ENCODE data around the gene PRKAG2.

The PRKAG2 gene

DNA sequence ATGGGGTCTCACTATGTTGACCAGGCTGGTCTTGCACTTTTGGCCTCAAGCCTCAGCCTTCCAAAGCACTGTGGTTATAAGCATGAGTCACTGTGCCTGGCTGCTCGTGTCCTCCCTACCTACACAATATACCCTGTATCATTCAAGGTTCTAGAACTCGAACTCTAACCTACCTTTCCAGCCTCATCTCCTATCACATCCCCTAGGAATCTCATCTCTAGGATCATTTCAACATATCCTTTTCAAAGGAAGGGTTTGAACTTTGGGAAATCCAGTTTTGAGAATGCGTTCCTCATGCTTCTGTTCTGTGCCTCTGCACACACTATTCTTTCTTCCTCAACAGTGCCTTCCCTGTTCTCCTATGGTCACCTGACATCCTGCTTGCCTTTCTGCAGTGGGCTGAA lies 269.4 kb downstream of the PRKAG2 start:
- Histone ChIP-seq H2AFZ (ENCODE audit: low read length) (no peak overlapping the region), H3K36me3 (ENCODE audit: insufficient read depth, low read length) (no peaks in the 10 kb centered on the region), H4K20me1 (ENCODE audit: insufficient read depth, low read length) (no peaks in the 10 kb centered on the region), H3K4me1 (ENCODE audit: insufficient read depth, low read length, severe bottlenecking) (no peaks in the 10 kb centered on the region), H3K9me2 (ENCODE audit: low read depth, low read length) (no peaks in the 10 kb centered on the region), H3K4me2 (ENCODE audit: low read length) (no peak overlapping the region), H3K4me3 (ENCODE audit: low read depth, low read length, poor library complexity, severe bottlenecking) (no peak overlapping the region), H3K27me3 (ENCODE audit: insufficient read depth, low read length) (peaks cover 2% of the 10 kb centered on the region; the same call in 1 of the 2 replicates), H3K9ac (ENCODE audit: low read length) (no peak overlapping the region), H3K79me2 (ENCODE audit: insufficient read depth, low read length) (no peaks in the 10 kb centered on the region), H3F3A (ENCODE audit: insufficient read depth, low read length) (no peaks in the 10 kb centered on the region), H3K9me3 (ENCODE audit: low read length) (no peaks in the 10 kb centered on the region), H3K27ac (ENCODE audit: low read depth, low read length, poor library complexity, severe bottlenecking) (no peak overlapping the region)
- TF ChIP-seq, protein P1, sequence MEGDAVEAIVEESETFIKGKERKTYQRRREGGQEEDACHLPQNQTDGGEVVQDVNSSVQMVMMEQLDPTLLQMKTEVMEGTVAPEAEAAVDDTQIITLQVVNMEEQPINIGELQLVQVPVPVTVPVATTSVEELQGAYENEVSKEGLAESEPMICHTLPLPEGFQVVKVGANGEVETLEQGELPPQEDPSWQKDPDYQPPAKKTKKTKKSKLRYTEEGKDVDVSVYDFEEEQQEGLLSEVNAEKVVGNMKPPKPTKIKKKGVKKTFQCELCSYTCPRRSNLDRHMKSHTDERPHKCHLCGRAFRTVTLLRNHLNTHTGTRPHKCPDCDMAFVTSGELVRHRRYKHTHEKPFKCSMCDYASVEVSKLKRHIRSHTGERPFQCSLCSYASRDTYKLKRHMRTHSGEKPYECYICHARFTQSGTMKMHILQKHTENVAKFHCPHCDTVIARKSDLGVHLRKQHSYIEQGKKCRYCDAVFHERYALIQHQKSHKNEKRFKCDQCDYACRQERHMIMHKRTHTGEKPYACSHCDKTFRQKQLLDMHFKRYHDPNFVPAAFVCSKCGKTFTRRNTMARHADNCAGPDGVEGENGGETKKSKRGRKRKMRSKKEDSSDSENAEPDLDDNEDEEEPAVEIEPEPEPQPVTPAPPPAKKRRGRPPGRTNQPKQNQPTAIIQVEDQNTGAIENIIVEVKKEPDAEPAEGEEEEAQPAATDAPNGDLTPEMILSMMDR (IDR thresholded peaks at IDR 0.05; ENCODE audit: low read length), result no peak
- TF ChIP-seq EZH2 (IDR thresholded peaks at IDR 0.05; ENCODE audit: borderline replicate concordance, low read length), result no peak

- no peak overlapping the region for H3K9ac ChIP-seq (ENCODE audit: low read length)
- no peaks in the 10 kb centered on the region; the same call in 1 of the 2 replicates for H3K27me3 ChIP-seq (ENCODE audit: insufficient read depth, low read length)
- H3F3A ChIP-seq (ENCODE audit: insufficient read depth, low read length), result no peaks in the 10 kb centered on the region
- H3K4me1 ChIP-seq (ENCODE audit: insufficient read depth, low read length, severe bottlenecking), result no peaks in the 10 kb centered on the region
- H3K4me3 ChIP-seq (ENCODE audit: low read depth, low read length, poor library complexity, severe bottlenecking), result no peak overlapping the region
- no peaks in the 10 kb centered on the region for H4K20me1 ChIP-seq (ENCODE audit: insufficient read depth, low read length)
- no peaks in the 10 kb centered on the region for H3K36me3 ChIP-seq (ENCODE audit: insufficient read depth, low read length)
- no peaks in the 10 kb centered on the region for H3K79me2 ChIP-seq (ENCODE audit: insufficient read depth, low read length)
- no peak overlapping the region for H3K27ac ChIP-seq (ENCODE audit: low read depth, low read length, poor library complexity, severe bottlenecking)
- no peaks in the 10 kb centered on the region for H3K9me2 ChIP-seq (ENCODE audit: low read depth, low read length)
- TF ChIP-seq, protein P1 (IDR thresholded peaks at IDR 0.05; ENCODE audit: low read length), result no peak
- no peak for TF ChIP-seq EZH2 (IDR thresholded peaks at IDR 0.05; ENCODE audit: borderline replicate concordance, low read length)
- no peak overlapping the region for H3K4me2 ChIP-seq (ENCODE audit: low read length)
- H3K9me3 ChIP-seq (ENCODE audit: low read length), result no peaks in the 10 kb centered on the region
- no peak overlapping the region for H2AFZ ChIP-seq (ENCODE audit: low read length)
Measured at GRCh38 chr7:151603951-151604350, 273.0 kb downstream of the PRKAG2 start.

DNA sequence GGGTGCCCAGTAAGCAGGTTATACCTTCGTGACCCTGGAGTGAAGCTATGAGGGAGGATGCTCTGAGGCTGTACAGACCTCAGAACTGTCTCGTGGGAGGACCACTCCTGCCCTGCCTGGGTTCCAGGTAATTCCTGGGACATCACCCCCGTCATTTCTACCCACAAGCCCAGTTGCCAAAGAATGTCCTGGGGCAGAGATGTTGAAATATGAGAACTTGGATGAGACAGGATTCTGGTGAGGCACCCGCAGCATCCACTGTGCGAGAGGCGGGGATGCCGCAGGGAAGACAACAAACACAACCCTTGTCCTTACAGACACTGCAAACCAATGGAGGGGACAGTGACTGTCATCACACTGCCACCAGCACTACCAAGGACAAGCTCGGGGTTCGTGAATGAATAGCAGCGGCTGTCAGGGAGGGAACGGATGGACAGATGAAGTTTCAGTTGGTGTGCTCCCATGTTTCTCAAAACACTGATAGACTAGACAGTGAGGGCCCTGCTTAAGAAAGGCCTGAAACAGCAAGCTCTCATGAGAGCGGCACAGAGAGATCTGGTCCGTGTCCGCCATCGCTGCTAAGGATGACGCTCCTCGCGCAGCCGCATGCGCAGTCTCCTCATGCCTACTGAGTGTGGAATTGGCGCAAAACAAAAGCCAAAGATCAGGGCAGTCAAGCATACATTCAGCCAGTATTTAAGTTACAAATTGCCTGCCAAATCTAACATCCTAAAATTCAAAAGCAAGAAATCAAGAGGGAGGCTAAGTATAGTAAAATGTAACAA lies 275.2 kb downstream of the PRKAG2 start:
- H3K4me2 ChIP-seq (ENCODE audit: low read length), result no peak overlapping the region
- H4K20me1 ChIP-seq (ENCODE audit: insufficient read depth, low read length), result no peaks in the 10 kb centered on the region
- no peaks in the 10 kb centered on the region for H3K27me3 ChIP-seq (ENCODE audit: insufficient read depth, low read length)
- no peaks in the 10 kb centered on the region for H3K9me2 ChIP-seq (ENCODE audit: low read depth, low read length)
- H3K4me1 ChIP-seq (ENCODE audit: insufficient read depth, low read length, severe bottlenecking), result no peaks in the 10 kb centered on the region
- no peak overlapping the region for H3K27ac ChIP-seq (ENCODE audit: low read depth, low read length, poor library complexity, severe bottlenecking)
- no peaks in the 10 kb centered on the region for H3K9me3 ChIP-seq (ENCODE audit: low read length)
- no peaks in the 10 kb centered on the region for H3K36me3 ChIP-seq (ENCODE audit: insufficient read depth, low read length)
- no peaks in the 10 kb centered on the region for H3K79me2 ChIP-seq (ENCODE audit: insufficient read depth, low read length)
- no peak overlapping the region for H3K9ac ChIP-seq (ENCODE audit: low read length)
- no peak overlapping the region for H2AFZ ChIP-seq (ENCODE audit: low read length)
- TF ChIP-seq EZH2 (IDR thresholded peaks at IDR 0.05; ENCODE audit: borderline replicate concordance, low read length), result no peak
- TF ChIP-seq, protein P1 (IDR thresholded peaks at IDR 0.05; ENCODE audit: low read length), result no peak
- H3F3A ChIP-seq (ENCODE audit: insufficient read depth, low read length), result no peaks in the 10 kb centered on the region
- no peak overlapping the region for H3K4me3 ChIP-seq (ENCODE audit: low read depth, low read length, poor library complexity, severe bottlenecking)

Data from OCI-LY1 (cell line).